Gastroesophageal sphincter (tissue), 4 donors: ENCODE results near the gene ZNF446. TPM values are rescaled to one million over a fixed set of nuclear protein-coding genes. Genes with fewer than 3 reads are reported as not detected.
A peak's percentile ranks its signal among the peaks of the same experiment; 100 is the strongest.

Experiments used
- ATAC-seq: fragments of 150-250 bp; one replicate; pipeline ENCODE4 v1.9.1; 2016; ENCODE audit warnings: mild to moderate bottlenecking, moderate library complexity
- H3K27ac ChIP-seq, 4 donors: fragments of 200-600 bp; sonication (generic) in 3 of 4; 1 replicate in 3 of 4; 2 replicates in 1 of 4; pipeline ENCODE4 v1.5.1; 2016 to 2019
- H3K27me3 ChIP-seq: fragments of 200-600 bp; sonication (generic); one replicate; pipeline ENCODE4 v1.5.1; 2019
- H3K36me3 ChIP-seq, 2 donors: fragments of 200-600 bp; sonication (generic); one replicate each; pipeline ENCODE4 v1.5.1; 2019; ENCODE audit warnings: control low read depth in 1 of 2
- H3K4me1 ChIP-seq, 3 donors: fragments of 200-600 bp; sonication (generic); 1 replicate in 2 of 3; 2 replicates in 1 of 3; pipeline ENCODE4 v1.5.1; 2016 to 2019; ENCODE audit warnings: control low read depth in 2 of 3
- H3K4me3 ChIP-seq, 2 donors: fragments of 200-600 bp; sonication (generic); one replicate each; pipeline ENCODE4 v1.5.1; 2019; ENCODE audit warnings: mild to moderate bottlenecking in 1 of 2, moderate library complexity in 1 of 2
- H3K9me3 ChIP-seq, 3 donors: fragments of 200-600 bp; sonication (generic); one replicate each; pipeline ENCODE4 v1.5.1; 2017 to 2019; ENCODE audit warnings: control low read depth in 2 of 3
- CTCF ChIP-seq, 4 experiments: fragments of 200-600 bp in 2 of 4; fragments of 450-650 bp in 2 of 4; sonication (generic) in 1 of 4; IDR thresholded peaks; one replicate each; pipeline ENCODE4 v1.5.1; 2017 to 2019; ENCODE audit warnings: antibody characterized with exemption in 4 of 4, mild to moderate bottlenecking in 2 of 4, moderate library complexity in 2 of 4
- EP300 ChIP-seq: sonication (generic); formaldehyde crosslinking; IDR thresholded peaks from one replicate; pipeline ENCODE4 v1.6.1; 2017; ENCODE audit warnings: antibody characterized with exemption, mild to moderate bottlenecking
- POLR2A ChIP-seq, 2 donors: fragments of 450-650 bp; IDR thresholded peaks; one replicate each; pipeline ENCODE4 v1.6.1; 2017; ENCODE audit warnings: antibody characterized with exemption in 2 of 2, mild to moderate bottlenecking in 2 of 2, moderate library complexity in 1 of 2
- POLR2AphosphoS5 ChIP-seq: sonication (generic); formaldehyde crosslinking; IDR thresholded peaks from one replicate; pipeline ENCODE4 v1.6.1; 2017; ENCODE audit warnings: antibody characterized with exemption
- WGBS, 2 donors: methylation state at CpG; one replicate each; pipeline ENCODE4 v1.1.5; 2018; ENCODE audit warnings: low coverage in 1 of 2; 5-methylcytosine and 5-hydroxymethylcytosine counted together
- total RNA-seq, 4 donors: library from RNA; depleted of rRNA; stranded (reverse); fragments of >200 nt; gene quantifications; one replicate each; pipeline ENCODE4 v1.1.0, GENCODE V29; 2016

The ZNF446 gene
- total RNA-seq, 4 donors from 2014 or later = 11.2 to 25.4 (median 17.5) TPM

GRCh38 chr19:58477130-58477529, 978 bp downstream of the ZNF446 start:
- no peak for ATAC-seq
- H3K36me3 ChIP-seq = peaks cover 0 to 69% of the 10 kb centered on the region in 2 donors
- peaks cover 0 to 27% (median 12%) of the 10 kb centered on the region in 3 donors for H3K4me1 ChIP-seq
- 85% methylated on average over 5 of the region's 15 CpGs; no CpG with 5 or more reads in 1 of the 2 donors for WGBS, 2 donors
- no peaks in the 10 kb centered on the region for H3K9me3 ChIP-seq
- H3K4me3 ChIP-seq = peak overlapping the region in 1 of 2 donors; percentile 71
- no peaks in the 10 kb centered on the region for H3K27me3 ChIP-seq
- H3K27ac ChIP-seq = peak overlapping the region in 3 of 4 donors; percentile 87 to 94 (median 91)
- TF ChIP-seq POLR2AphosphoS5 = no peak
- no peak for TF ChIP-seq EP300
- no peak for TF ChIP-seq POLR2A (IDR thresholded peaks at IDR 0.05)
- TF ChIP-seq CTCF (IDR thresholded peaks at IDR 0.05) = no peak

- Histone ChIP-seq H3K4me3 (no peak overlapping the region), H3K27ac (peak overlapping the region in 3 of 4 donors; percentile 87 to 94 (median 91)), H3K9me3 (no peaks in the 10 kb centered on the region), H3K27me3 (no peaks in the 10 kb centered on the region), H3K36me3 (peaks cover 0 to 66% of the 10 kb centered on the region in 2 donors), H3K4me1 (peaks cover 0 to 27% (median 12%) of the 10 kb centered on the region in 3 donors)
- no peak for ATAC-seq
- TF ChIP-seq POLR2A (IDR thresholded peaks at IDR 0.05) = no peak
- TF ChIP-seq CTCF (IDR thresholded peaks at IDR 0.05) = no peak
- no CpG with 5 or more reads among the region's 1 CpG for WGBS, 2 donors
Measured at GRCh38 chr19:58477871-58478270, 1.7 kb downstream of the ZNF446 start.

GRCh38 chr19:58479303-58479702, 3.2 kb downstream of the ZNF446 start:
- TF ChIP-seq POLR2AphosphoS5 (no peak), EP300 (no peak), POLR2A (IDR thresholded peaks at IDR 0.05) (no peak), CTCF (IDR thresholded peaks at IDR 0.05) (no peak)
- Histone ChIP-seq H3K9me3 (no peaks in the 10 kb centered on the region), H3K36me3 (peaks cover 0 to 53% of the 10 kb centered on the region in 2 donors), H3K4me1 (peaks cover 0 to 35% (median 12%) of the 10 kb centered on the region in 3 donors), H3K27ac (no peak overlapping the region), H3K4me3 (no peak overlapping the region), H3K27me3 (no peaks in the 10 kb centered on the region)
- no peak for ATAC-seq
- WGBS, 2 donors = 82 to 91% methylated on average over 4 to 6 of the region's 7 CpGs

DNA sequence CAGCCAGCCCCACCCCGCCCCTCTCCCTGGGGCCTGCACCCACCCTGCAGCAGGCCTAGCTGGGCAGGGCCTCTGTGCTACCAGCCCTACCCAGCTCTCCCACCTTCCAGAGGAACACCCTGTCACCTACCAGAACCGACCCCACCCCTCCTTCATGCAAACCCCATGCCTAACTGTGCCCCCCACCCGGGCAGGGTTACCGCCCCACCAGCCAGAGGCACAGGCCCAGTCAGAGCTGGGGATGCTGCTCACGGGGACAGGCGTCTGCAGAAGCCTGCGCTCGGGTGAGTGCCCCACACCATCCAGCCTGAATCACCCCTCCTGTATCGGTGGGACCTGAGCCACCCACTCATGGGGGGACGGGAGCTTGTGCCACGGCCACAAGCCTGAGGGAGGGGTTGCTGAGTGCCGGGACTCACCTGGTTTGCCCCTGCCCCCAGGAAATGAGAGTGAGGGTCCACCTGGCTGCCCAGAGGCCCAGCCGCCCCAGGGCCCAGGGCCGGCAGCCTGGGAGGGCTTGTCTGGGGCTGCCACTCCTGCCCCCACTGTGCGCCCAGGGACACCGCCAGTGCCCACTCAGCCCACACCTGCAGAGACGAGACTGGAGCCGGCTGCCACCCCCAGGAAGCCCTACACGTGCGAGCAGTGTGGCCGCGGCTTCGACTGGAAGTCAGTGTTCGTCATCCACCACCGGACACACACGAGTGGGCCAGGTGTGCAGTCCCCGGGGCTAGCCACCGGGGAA, 3.8 kb downstream of the ZNF446 start:
- Histone ChIP-seq H3K27me3 (no peaks in the 10 kb centered on the region), H3K36me3 (peaks cover 0 to 52% of the 10 kb centered on the region in 2 donors), H3K4me3 (no peak overlapping the region), H3K27ac (no peak overlapping the region), H3K9me3 (no peaks in the 10 kb centered on the region), H3K4me1 (peaks cover 0 to 32% (median 12%) of the 10 kb centered on the region in 3 donors)
- ATAC-seq = no peak
- TF ChIP-seq POLR2A (IDR thresholded peaks at IDR 0.05) = no peak
- 75% methylated on average over 1 of the region's 28 CpGs; no CpG with 5 or more reads in 1 of the 2 donors for WGBS, 2 donors

DNA sequence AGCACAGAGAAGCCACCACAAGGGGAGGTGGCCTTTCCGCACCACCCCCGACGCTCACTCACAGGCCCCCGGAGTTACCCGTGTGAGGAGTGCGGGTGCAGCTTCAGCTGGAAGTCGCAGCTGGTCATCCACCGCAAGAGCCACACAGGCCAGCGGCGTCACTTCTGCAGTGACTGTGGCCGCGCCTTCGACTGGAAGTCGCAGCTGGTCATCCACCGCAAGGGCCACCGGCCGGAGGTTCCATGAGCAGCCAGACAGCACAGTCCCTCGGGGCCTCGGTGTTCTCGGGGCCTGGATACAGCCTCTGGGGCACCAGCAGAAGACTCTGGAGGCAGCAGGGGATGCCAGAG, 4.3 kb downstream of the ZNF446 start:
- no peaks in the 10 kb centered on the region for H3K9me3 ChIP-seq
- no peak overlapping the region for H3K27ac ChIP-seq
- no peak for TF ChIP-seq POLR2AphosphoS5
- no peak for TF ChIP-seq POLR2A (IDR thresholded peaks at IDR 0.05)
- no peak for TF ChIP-seq CTCF (IDR thresholded peaks at IDR 0.05)
- no peak for TF ChIP-seq EP300
- H3K4me1 ChIP-seq = peaks cover 0 to 26% (median 8%) of the 10 kb centered on the region in 3 donors
- peaks cover 0 to 52% of the 10 kb centered on the region in 2 donors for H3K36me3 ChIP-seq
- ATAC-seq = no peak
- no CpG with 5 or more reads among the region's 20 CpGs for WGBS, 2 donors
- H3K27me3 ChIP-seq = no peaks in the 10 kb centered on the region
- no peak overlapping the region for H3K4me3 ChIP-seq
